GM19328 (cell line): ENCODE data around the gene ADRA1B.

Experiments
- ATAC-seq: cut with Tn5 transposase; IDR thresholded peaks from one replicate; pipeline ENCODE4 v1.9.1; 2021; ENCODE audit warnings: mild to moderate bottlenecking, moderate library complexity; ENCODE audit not compliant: unreplicated experiment

ADRA1B gene

DNA sequence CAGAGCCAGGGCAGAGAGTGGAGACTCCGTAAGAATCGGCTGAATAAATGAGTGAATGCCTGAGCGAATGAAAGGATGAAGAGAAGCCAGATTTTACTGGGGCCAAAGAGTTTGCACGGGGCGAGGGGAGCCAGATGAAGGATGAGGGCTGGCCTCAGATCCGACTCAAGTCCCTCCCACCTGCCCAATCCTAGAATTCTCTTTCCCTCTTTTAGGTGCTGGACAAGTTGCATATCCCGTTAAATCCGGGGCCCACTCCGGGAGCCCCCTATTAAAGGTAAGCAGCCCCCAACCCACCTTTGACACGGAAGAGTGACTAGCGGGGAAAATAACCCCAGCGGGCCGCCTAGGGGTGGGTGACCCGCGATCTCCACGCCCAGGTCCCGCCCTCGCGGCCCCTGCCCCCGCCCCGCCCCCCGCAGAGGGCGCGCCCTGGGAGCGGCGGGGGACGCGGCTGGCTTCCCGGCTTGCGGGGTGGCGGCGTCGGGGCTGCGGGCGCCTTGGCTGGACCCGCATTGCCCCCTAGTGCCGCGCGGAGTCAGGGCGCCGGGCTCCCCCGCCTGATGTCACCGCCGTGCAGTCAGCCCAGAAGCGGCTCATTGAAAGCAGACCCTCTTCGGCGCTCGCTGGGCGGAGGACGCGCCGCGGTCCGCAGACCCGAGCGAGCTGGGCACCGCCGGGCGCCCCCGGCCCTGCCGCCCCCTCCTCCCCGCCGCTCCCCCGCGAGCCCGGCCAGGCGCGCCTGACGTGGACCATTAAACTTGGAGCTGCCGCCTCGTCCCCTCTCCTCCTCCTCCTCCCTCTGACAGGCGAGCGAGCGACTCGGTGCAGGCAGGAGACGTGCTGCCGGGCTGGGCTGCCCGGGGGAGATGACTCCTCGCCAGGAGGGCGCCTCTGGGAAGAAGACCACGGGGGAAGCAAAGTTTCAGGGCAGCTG, at the start of gene ADRA1B:
ADRA1B (plus strand) TSS at position 579 of the 937 bp plus-strand sequence. CDS start 424 bp downstream, outside the sequence.
- peak; percentile 75 for ATAC-seq

DNA sequence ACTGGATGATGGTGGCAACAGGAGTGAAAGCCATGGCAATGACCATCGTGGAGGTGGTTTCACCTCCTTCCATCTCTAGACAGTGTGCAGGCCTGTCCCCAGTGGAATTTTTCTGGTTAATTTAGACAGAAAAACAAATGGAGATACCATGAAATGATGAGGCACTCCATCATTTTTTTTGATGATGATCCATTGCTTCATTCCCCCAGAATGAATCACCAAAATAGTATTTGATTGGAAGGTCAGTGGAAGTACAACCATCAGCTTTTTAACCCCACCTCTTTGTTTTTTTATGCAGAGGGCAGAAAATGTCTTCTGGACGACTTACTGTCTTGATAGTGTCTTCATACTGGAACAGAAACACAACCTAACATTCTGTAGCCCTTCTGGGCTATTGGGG, 42.6 kb upstream of the ADRA1B start:
- no peak for ATAC-seq

DNA sequence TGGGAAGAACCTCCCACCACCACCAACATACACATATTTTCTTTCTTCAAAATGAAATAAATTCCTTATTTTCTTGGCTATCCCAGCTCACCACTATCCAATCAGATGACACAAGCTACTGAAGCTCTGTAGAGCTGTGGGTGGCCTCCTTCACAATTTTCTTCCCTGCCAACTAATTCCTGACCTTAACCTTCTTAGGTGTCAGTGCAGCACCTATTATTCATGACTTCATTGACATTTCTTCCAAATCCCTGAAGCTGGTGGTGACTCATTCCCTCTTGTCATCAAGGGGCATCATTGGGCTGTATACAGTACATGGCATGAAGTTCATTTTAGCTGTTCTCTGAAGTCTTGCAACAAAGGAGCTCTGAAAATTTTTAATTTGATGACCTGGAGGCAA, 42.0 kb upstream of the ADRA1B start:
- ATAC-seq, result no peak

DNA sequence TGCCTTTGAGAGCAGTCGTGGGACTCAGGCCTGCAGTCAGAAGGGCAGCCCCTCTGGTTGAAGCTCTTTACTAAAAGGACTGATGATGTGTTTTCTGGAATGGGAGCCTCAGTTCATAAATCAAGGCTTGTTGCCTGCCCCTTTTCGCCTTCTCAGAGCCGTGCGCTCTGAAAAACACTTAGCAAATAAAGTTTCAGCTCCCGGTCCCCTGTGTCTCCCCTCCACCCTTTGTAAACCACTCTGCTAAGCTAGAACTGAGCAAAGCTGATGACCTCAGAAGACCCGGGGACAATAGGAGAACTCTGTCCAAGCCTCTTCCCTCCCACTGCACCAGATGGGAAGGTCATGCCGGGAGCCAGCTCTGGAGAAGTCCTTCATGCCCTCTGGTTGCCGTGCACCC, 39.3 kb upstream of the ADRA1B start:
- ATAC-seq, result no peak

DNA sequence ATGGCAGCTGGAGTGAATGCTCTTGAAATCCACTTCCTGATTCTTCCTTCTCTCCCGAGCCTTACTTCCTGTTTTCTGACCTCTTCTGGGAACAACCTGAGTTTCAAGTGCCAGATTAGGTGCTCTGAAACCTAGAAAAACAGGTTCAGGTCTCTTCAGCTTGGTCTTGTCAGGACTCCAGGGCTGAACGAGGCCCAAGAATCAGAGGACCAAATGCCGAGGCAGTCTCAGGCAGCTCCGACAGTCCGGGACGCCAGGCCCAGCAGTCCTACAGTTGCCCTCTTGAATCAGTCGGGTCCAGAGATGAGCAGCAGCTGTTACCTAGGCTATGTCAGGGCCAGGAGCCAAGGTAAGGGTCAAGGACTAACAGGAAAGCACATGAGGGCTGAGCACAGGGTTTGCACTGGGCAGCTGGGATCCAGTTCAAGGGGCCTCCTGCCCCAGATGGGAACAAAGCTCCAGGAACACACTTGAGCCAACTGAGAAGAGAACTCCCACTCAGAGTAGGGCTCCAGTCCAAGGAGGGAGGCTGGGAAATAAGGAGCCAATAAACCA, 38.3 kb upstream of the ADRA1B start:
- no peak for ATAC-seq

DNA sequence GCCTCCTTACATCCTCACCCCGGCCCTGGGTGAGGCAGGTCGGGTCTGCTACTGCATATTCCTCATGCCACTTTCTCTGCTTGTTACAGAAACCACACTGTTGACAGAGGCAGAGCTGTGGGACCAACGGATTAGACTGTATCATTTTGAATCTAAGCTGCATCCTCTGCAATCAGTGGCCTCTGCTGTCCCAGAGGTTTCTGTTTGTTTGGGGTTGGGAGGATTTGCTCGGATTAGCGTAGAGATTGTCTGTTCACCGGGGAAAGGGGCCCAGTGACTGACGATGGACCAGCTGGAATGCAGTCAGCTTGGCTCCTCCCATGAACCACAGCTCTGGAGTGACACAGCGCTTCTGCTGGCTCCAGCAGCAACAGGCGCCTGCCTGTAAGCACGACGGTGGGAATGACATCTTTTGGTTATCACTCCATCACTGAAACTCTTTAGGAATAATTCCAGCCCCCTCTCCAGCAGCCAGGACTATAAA, 37.3 kb upstream of the ADRA1B start:
- no peak for ATAC-seq

DNA sequence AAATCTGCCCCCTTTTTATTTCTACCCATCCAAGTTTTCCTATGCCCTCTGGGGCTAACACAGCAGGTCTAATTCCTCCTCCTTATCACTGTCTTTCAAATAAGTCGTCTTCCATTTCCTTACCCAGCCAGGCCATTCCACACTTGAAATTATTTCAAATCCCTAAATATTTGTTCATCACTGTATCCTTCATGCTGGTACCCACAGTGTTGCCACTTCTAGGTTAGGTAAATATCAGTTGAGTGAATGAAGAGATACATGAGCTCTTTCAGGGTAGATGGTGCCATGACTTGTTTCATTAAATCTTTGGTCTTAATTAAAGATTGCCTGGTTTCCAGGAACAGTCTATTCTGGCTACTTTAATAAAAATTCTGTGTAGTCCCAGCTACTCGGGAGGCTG, 35.6 kb upstream of the ADRA1B start:
- ATAC-seq, result no peak

DNA sequence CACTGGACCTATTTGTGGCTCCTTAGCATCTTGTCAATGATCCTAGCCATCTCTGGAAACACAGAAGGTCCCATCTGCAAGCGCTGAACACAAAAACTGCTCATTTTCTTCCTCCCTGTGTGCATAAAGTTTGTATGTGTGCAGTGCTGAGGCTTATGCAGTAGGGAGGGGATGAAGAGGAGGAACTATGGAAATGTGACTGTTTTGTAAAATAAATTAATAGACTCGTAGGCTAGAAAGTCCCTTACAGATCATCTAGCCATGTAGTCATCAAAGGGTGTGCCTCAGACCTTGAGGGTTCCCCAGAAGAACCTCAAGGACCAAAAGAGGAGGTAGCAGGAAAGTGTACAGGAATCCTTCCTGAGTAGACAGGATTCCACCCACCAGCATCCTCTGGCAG, 34.3 kb upstream of the ADRA1B start:
- no peak for ATAC-seq

DNA sequence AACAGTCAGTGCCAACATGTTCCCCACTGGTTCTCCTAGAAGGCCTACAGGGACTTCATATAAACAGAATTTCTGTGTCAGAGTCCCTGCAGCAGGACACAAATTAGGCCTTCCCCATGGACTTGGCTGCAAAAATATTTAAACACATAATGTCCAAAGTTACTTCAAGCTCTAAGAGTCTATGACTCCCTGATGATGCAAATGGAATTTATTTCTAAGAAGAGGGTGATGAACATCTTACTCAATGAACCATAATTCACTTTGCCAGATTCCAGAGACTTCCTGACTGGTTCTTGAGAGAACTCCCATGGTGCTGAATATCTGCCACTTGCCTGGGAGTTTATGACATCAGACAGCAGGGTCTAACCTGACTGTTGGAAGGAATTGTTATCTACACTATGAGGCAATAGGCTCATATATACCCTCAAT, 32.7 kb upstream of the ADRA1B start:
- ATAC-seq, result no peak

DNA sequence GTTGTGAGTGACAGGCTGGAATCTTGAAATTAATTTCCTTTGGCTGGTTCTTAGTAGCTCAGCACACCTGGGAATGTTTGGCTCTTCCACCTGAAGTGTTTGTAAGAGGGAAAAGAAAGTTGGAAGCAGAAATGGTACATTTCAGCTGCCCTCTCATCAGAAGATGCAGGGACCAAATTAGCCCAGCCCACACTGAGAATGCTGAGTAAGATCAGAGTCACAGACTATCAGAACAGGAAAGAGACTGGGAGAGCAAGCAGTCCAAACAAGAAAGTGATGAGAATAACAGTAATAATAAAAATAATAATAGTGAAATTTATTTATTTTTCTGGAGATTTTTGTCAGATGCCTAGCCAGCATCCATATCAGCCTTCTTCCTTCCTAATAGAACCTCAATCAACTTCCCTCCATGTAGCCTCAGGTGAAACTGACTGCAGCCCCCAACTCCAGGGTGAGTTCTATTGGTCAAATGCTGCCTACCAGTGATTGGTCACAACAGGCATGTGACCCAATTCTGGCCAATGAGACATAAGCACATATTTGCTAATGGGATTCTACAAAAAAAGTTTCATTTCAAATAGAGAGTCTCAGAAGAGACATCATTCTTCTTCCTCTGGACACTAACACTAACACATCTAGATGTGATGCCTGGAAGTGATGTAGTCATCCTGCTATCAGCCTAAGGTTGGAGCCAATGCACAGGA, 31.2 kb upstream of the ADRA1B start:
- ATAC-seq, result no peak

DNA sequence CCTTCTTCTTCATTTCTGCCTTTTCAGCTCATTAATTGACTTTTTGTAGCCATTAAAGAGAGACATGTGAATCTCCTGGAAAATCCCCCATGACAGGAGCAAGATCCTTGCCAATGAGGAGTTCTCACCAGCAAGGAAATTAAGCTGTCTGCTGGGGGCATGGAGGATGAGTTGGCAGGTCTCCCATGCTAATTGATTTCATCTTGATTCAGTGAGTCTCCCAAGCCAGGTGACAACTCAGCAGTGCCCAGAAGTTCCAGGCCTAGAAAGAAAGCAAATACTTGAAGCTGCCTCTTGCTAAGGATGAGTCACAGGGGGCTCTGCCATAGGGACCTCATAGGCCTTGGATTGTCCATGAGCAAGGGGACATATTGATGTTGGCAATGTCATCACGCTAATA, 30.0 kb upstream of the ADRA1B start:
- no peak for ATAC-seq

DNA sequence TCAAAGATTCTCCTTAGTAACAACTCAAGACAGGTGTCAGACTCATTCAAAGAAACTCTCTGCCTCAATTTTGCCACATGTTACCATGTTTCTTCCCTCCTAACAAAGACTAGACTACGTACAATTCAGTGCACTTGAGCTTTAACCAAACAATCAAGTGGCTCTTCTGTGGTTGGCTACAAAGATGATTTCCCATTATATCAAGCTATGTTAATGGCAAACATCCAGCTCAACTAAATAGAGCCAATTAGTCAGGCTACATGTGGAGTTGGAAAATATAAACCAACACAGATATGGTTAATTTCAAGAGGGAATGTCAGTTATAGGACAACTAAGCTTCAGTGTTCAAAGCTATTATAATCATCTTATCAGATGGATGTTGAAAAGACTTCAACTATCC, 29.2 kb upstream of the ADRA1B start:
- ATAC-seq, result no peak

DNA sequence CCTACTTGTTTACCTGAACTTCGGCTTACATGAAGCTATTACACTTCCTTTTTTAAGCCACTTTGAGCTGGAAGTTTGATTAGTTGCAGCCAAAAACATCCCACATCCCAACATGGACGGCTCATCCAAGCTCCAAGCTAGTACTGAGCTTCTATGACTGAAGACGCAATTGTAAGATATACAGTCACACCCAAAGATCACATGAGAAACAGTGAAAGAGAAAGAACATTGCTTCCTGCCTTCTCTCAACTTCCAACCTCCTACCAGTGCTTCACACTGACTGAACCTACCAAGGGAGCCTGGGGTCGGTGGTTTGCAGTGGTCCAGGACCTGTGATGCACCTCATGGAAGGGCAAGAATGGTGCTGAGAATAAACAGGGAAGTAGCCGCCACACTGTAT, 27.4 kb upstream of the ADRA1B start:
- ATAC-seq, result no peak

DNA sequence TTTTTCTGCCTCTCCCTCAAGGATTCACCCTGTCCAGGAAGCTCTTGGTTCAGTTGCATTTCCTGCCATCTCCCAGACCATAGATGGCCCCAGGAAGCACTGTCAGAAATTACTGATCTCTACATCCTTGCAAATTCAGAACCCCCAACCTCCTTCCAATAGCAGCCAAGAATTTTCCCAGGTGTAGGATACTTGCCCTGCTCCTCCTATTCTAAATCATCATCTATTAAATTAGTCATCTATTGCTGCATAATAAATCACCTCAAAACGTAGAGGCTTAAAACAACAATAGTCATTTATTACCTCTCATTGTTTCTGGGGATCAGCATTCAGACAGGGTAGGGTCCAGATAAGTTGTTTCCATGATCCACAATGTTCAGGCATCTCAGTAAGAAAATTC, 26.1 kb upstream of the ADRA1B start:
- no peak for ATAC-seq

DNA sequence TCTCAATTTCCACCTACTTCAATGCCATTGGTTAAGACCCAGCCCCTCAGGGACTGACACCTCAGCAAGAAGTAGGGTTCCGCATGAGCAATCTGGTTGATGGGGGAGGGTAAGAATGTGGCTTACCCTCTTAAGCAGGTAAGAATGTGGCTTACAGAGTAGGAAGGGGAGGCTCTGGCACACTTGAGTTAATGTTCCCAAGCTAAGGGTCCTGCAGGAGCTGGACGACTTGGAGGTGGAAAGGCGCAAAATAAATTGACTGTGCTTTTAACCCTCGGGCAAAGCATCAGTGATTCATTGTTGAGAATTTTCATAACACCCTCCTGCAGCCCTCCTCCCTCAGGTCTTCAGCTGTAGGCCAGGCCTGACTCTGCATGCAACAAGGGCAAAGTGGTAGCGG, 24.9 kb upstream of the ADRA1B start:
- no peak for ATAC-seq

DNA sequence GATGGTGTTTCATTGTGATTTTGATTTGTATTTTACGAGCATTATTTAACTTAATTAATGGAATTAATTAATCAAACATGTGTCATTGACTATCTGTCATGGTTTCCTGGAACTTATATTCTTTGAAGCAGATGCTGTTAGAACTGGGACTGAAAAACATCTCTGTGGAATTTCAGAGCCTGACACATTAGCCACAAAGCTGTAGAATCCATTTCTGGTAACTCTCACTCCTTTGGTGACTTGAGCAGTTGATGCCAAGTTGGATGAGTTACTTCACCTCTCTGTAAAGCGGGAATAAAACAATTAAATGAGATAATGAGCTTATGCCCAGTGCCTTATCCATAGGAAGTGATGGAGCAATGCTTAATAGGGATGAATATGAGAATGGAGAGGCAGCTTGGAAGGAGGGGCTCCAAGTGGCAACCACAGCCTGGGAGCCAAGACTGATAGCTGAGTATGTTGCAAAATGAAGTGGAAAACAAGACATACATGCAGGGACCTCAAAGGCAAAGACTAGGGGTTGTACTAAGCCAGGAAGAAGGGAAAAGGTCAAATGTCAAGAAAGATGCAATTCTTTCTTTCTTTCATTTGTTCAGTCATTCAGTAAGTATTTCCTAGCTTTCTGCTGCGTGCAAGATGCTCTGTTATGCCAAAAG, 23.1 kb upstream of the ADRA1B start:
- no peak for ATAC-seq

DNA sequence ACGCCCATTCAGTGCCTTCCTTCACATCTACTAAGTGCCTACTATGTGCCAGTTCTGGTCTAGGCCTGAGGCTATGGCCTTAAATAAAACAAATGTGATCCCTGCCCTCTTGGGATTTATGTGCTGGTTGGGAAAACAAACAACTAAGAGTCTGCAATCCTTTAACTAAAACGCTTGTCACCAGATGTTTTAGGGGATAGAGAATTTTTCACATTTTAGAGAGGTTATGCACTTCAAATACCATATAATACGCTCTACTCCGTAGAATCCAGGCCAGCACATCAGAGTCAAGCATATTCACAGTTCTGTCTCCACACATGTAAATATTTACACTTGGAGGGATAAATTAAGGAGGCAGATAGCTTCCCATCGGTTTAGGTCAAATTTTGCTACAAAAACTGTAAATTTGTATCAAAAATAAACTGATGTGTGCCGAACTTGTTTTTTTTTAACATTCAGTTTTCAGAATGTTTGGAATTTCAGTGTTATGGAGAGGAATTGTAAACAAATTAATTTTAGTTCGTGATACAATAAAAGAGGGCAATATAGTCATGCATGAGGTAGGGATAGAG, 22.0 kb upstream of the ADRA1B start:
- no peak for ATAC-seq

DNA sequence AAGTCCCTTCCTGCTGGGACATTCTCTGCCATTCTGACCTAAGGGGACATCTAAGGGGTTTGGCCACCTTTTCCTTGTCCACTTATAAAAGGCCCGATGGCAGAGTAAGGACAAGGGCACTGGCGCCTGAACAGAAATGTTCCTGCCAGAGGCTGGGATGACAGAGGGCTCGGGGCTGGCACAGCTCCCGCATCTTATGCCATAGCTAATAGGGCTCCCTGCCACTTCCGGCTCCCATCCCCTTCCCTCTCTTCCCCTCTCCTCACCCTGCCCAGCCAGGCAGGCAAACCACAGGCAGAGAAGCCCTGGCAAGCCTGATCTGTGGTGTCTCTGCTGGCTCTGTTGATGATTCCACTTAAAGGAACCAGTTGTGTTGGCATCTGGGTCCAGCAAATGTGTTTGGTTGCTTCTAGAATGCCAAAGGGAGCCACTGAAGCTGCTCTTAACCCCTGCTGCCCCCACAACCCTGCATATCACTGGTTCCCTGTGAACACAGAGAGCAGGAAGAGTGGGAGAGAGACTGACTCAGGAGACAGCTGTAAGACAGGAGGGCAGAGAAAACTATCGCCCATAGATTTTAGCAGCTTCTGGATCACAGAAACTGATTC, 18.4 kb upstream of the ADRA1B start:
- ATAC-seq, result no peak

DNA sequence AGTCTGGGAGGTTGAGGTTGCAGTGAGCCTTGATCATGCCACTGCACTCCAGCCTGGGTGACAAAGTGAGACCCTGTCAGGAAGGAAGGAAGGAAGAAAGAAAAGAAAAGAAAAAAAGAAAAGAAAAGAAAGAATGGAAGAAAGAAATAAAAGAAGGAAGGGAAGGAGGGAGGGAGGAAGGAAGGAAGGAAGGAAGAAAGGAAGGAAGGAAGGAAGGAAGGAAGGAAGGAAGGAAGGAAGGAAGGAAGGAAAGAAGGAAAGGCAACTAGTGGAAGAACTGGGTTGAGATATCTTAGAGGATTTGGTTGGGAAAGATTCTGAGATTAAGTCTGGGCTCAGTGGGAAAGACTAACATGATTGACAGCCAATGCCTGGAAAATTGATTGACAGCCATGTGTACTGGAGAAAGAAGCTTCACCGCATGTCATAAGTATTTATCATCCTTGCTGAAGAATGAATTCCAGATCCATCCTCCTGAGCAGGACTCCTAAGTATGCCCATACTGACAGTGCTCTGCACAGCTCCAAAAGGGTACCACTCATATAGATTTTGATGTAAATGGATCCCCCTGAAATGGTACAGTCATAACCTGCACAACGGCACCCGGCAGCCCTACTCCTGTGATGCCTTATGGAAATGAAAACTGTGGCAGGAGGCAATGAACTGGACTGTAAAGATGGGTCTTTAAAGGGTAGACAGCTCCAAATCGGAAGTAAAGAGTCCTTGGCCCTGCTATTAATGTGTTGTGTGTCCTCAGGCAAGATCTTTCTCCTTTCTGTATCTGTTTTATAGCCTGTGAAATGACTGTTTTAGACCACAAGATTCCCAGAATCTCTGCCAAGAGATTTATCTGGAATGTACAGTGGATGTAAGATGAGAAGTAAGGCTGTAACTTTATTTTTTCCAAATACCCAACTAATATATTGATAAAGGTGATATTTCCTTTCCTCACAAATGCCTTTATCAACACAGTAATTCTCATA, 16.9 kb upstream of the ADRA1B start:
- ATAC-seq, result no peak
